Lung microvascular endothelial cell (primary cell): ENCODE results near the gene ENOPH1. TPM values are rescaled to one million over a fixed set of nuclear protein-coding genes. Genes with fewer than 3 reads are reported as not detected.
"Not testable (repeated sequence)": the region's sequence is repeated elsewhere in the genome, so short reads cannot be mapped to it uniquely, and the experiment has no call there.

Experiments used
- DNase-seq, 2 donors: peaks; one replicate each; pipeline versions ENCODE4 v3.0.0 to v3.0.0-alpha.2; 2010; ENCODE audit warnings: low read depth in 2 of 2
- total RNA-seq: library from RNA; depleted of rRNA; stranded (reverse); fragments of >200 nt; gene quantifications from 2 replicates; pipeline ENCODE4 v1.2.1, GENCODE V29; 2014

ENOPH1 gene
- 31.2 and 45.4 TPM in 2 replicates for total RNA-seq

DNA sequence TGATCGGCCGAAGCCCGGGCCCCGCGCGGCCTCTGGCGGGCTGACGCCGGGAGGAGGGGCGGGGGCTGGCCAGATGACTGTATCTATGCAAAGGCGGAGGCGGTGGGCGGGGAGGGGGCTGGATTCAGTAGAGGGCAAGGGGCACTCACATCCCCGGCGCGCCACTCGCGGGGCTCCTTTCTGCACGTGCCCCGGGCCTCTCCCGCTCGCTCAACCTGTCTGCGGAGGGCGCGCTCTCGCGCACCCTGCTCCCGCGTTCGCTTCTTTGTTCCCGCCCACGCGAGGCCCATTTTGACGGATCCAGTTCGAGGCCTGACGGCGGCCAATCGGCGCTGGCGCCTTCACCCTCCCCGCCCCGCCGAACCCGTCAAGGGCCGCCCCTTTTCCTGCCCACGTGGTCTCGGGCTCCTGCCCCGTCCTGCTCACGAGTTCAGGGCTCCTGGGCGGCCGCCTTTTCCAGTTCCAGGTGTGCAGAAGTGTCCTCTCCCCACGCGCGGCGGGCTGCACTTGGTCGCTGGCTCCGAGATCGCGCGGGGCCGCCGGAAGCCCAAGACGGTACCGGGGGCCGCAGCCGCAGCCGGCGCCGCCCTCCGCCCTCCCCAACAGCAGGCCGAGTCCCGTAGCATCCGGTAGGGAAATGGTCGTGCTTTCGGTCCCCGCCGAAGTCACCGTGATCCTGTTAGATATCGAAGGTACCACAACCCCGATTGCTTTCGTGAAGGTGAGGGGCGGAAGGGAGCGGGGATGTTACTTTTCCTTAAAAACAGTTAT, at the start of gene ENOPH1, which contains the start of gene HNRNPDL:
Gene ENOPH1 (plus strand): TSS at position 398 of the 771 bp plus-strand sequence. CDS start 240 bp downstream, at position 638.
Gene HNRNPDL (minus strand): TSS at position 270 of the 771 bp plus-strand sequence. CDS start 772 bp downstream, outside the sequence.
- peak; percentile 95 to 96 for DNase-seq

DNA sequence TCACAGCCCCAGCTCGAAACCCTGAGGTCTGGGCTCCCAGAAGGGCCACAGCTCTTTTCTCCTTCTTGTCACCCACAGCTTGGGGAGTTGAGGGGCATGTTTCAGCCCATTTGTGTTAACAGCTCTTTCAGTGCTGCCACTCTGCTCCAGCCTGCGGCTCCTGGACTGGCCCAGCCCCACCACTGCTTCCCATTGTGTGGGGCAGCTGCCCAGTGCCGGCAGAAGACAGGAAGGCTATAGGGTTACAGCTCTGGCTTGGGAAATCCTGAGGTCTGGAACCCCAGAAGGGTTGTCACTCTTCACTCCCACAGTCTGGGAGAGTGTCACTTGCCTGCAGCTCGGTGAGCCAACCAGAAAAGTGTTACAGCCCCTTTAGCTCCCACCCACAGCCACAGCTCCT, 49.6 kb upstream of the ENOPH1 start:
- DNase-seq, result no peak

GRCh38 chr4:82381235-82381634, 49.2 kb upstream of the ENOPH1 start:
- no peak for DNase-seq

DNA sequence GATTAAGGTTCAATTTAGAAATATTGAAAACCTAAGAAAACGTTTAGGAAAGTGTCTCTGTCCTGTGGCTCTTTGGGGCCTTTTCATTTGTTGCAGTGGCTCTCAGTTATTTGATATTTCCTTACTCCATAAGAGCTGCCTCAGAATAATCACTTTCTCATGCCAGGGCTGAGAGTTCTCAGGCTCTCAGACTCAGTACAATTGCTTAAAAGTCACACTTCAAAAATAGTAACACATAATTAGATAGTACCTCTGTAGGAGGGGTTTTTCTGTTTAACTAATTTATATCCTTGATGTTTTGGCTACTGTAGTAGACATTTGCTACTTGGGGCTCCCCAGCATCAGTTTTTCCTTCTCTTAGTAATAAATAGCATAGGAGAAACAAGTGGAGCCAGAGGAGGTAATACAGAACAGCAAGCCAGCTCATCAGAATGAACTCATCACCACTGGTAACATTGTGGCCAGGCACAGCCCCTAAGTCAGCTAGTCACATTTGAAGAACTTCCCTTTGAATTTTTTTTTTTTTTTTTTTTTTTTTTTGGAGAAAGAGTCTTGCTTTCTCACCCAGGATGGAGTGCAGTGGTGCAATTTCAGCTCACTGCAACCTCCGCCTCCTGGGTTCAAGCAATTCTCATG, 48.6 kb upstream of the ENOPH1 start:
- DNase-seq, result no peak

DNA sequence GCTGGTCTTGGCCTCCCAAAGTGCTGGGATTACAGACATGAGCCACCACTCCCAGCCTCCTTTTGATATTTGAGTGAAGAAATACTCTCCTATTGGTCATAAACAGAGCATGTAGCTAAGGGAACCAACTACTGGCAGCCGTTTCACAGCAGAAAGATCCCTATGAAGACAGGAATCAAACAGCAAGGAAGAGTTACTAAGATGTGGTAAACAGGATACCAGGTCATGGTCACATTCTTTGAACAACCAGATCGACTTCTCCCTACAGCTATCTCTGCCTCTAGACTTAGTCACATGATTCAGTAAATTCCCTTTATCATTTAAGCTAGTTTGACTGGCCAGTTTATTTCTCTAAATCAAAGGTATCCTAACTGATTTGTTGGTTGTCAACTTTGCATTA, 47.6 kb upstream of the ENOPH1 start:
- peak in 1 of 2 donors; percentile 14 for DNase-seq

DNA sequence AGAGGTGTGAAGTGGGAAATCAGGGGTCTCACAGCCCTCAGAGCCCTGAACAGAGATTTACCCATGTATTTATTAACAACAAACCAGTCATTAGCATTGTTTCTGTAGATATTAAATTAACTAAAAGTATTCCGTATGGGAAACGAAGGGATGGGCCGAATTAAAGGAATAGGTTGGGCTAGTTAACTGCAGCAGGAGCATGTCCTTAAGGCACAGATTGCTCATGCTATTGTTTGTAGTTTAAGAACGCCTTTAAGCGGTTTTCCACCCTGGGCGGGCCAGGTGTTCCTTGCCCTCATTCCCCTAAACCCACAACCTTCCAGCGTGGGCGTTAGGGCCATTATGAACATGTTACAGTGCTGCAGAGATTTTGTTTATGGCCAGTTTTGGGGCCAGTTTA, 44.1 kb upstream of the ENOPH1 start:
- DNase-seq, result not testable (repeated sequence)

DNA sequence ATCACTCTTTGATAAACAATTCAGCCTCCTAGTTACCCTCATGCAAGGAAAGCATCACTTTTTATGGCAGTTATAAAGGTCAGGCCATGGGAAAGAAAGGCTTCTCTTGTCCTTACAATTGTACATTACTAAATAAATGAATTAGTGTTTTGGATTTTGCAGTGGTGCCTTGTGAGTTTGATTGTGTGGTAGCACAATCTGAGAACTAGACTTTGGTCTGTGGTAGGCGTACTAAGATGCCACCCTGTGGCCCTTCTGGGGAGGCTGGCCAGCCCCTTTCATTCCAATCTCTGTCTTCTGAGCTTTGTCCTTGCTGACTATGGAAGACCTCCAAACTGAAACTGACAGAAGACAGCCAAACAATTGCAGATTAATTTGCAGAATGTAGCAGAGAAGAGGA, 42.0 kb upstream of the ENOPH1 start:
- no peak for DNase-seq

GRCh38 chr4:82390061-82390460, 40.3 kb upstream of the ENOPH1 start:
- DNase-seq, result not testable (repeated sequence)

GRCh38 chr4:82394896-82395295, 35.5 kb upstream of the ENOPH1 start:
- DNase-seq, result no peak

DNA sequence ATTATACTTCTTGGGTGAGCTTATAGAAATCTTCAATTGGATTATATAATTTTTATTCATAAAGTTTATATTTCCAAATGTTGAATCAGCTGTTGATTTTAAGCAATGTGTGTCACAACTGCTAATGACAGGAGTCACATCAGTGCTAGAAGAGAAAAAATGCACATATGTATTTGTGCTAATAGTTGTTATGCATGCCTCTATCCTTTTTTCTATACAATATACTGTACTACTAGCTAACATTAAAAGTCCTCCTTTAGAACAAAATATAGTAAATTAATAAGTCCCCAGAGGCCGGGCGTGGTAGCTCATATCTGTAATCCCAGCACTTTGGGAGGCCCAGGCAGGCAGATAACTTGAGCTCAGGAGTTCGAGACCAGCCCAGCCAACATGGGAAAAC, 32.9 kb upstream of the ENOPH1 start:
- no peak for DNase-seq

GRCh38 chr4:82398263-82398662, 32.1 kb upstream of the ENOPH1 start:
- no peak for DNase-seq

GRCh38 chr4:82401600-82401999, 28.8 kb upstream of the ENOPH1 start:
- DNase-seq, result no peak

GRCh38 chr4:82402196-82402775, 28.1 kb upstream of the ENOPH1 start:
- DNase-seq, result no peak

DNA sequence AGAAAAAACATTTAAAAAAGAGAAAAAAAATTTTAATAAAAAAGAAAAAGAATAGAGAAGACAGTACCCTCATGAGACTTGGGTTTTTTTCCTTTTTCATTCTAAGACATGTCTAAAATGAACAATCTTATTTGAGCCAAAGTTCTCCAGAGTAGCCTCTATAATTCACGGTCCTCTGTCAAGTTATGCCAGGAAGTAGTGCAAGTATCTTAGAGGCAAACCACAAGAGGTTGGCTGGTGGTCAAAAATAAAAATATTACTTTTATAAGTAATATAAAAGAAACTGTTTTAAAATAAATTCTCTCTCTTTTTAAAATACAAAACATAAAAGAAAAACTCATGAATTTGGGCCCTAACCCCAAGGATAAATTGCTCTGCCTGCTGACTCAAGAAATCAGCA, 26.7 kb upstream of the ENOPH1 start:
- no peak for DNase-seq

- not testable (repeated sequence) for DNase-seq
Measured at GRCh38 chr4:82415061-82415460, 15.3 kb upstream of the ENOPH1 start.

DNA sequence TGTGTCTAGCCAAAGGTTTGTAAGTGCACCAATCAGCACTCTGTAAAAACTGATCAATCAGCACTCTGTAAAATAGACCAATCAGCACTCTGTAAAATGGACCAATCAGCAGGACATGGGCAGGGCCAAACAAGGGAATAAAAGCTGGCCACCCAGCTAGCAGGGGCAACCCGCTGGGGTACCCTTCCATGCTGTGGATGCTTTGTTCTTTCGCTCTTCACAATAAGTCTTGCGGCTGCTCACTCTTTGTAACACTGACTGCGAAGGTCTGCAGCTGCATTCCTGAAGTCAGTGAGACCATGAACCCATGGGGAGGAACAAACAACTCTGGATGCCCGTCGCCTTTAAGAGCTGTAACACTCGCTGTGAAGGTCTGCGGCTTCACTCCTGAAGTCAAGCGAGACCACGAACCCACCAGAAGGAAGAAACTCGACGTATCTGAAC, 14.4 kb upstream of the ENOPH1 start:
- DNase-seq, result no peak

- DNase-seq, result no peak
Measured at GRCh38 chr4:82419451-82419850, 10.9 kb upstream of the ENOPH1 start.

- no peak for DNase-seq
Measured at GRCh38 chr4:82421796-82422560, 8.4 kb upstream of the ENOPH1 start.

DNA sequence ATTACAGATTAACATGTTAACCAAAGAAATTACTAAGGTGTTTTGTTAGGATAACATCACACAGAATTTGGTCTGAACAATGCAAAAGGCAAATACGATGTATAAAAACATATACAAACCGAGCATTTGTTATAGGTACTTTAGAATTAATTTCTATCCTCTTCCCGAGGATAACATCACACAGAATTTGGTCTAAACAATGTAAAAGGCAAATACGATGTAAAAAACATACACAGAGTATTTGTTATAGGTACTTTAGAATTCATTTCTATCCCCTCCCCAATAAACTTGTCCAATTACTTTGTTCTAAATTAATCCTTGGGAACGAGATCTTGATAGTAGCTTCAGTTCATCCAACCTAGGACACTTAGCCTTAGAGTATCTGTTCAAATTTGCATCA, 7.8 kb upstream of the ENOPH1 start:
- DNase-seq, result no peak

- peak in 1 of 2 donors; percentile 18 for DNase-seq
Measured at GRCh38 chr4:82423245-82424054, 6.9 kb upstream of the ENOPH1 start.

- DNase-seq, result no peak
Measured at GRCh38 chr4:82425478-82425877, 4.9 kb upstream of the ENOPH1 start.
